Activated T-cell treated with anti-CD3 and anti-CD28 coated beads, Interleukin-2, amount 50 U/mL, for 72 hours (primary cell): ENCODE data around the gene CCL8. TPM values are rescaled to one million over a fixed set of nuclear protein-coding genes. Genes with fewer than 3 reads are reported as not detected.
"Not testable (repeated sequence)": the region's sequence is repeated elsewhere in the genome, so short reads cannot be mapped to it uniquely, and the experiment has no call there.

Experiments used
- ATAC-seq, 2 donors: fragments of 150-1000 bp; cut with Tn5 transposase; replicated peaks in 1 of 2; 2 replicates each; pipeline ENCODE4 v1.10.0; 2021; ENCODE audit warnings: moderate library complexity in 2 of 2, mild to moderate bottlenecking in 1 of 2
- DNase-seq, 2 donors: peaks; one replicate each; pipeline ENCODE4 v3.0.0; 2021 to 2022; ENCODE audit warnings: mixed read lengths in 1 of 2
- H3K27ac Mint-ChIP-seq: one replicate; pipeline ENCODE4 v1.8.0; 2022; ENCODE audit warnings: mild to moderate bottlenecking, moderate library complexity, mixed read lengths
- H3K27me3 Mint-ChIP-seq: one replicate; pipeline ENCODE4 v1.8.0; 2022; ENCODE audit warnings: low read depth, mixed read lengths
- H3K36me3 Mint-ChIP-seq, 2 donors: one replicate each; pipeline ENCODE4 v1.8.0; 2022; ENCODE audit warnings: mixed read lengths in 2 of 2, mild to moderate bottlenecking in 1 of 2; ENCODE audit not compliant: insufficient read depth in 2 of 2
- H3K4me1 Mint-ChIP-seq: one replicate; pipeline ENCODE4 v1.8.0; 2022; ENCODE audit warnings: low read depth, mixed read lengths
- H3K4me3 Mint-ChIP-seq, 2 donors: one replicate each; pipeline ENCODE4 v1.8.0; 2022; ENCODE audit warnings: mild to moderate bottlenecking in 2 of 2, mixed read lengths in 2 of 2, moderate library complexity in 2 of 2
- H3K9me3 Mint-ChIP-seq, 2 donors: one replicate each; pipeline ENCODE4 v1.8.0; 2022; ENCODE audit warnings: mixed read lengths in 2 of 2
- total RNA-seq, 2 donors: library from RNA; stranded (reverse); gene quantifications; one replicate each; pipeline ENCODE4 v1.2.3, GENCODE V29; 2022

CCL8 gene
- total RNA-seq, 2 donors from 2014 or later = not detected

- no peak for ATAC-seq
- Mint-ChIP-seq H3K27ac (no peak overlapping the region), H3K4me3 (no peak overlapping the region), H3K9me3 (no peaks in the 10 kb centered on the region), H3K27me3 (peaks cover 48% of the 10 kb centered on the region), H3K4me1 (peaks cover 9% of the 10 kb centered on the region), H3K36me3 (no peaks in the 10 kb centered on the region)
- DNase-seq = no peak
These were observed 16.6 kb upstream of the CCL8 start for GRCh38 chr17:34302636-34303035.

GRCh38 chr17:34303606-34304005, 15.6 kb upstream of the CCL8 start:
- Mint-ChIP-seq H3K36me3 (no peaks in the 10 kb centered on the region), H3K27me3 (peaks cover 42% of the 10 kb centered on the region), H3K4me3 (no peak overlapping the region), H3K27ac (no peak overlapping the region), H3K4me1 (peaks cover 13% of the 10 kb centered on the region), H3K9me3 (no peaks in the 10 kb centered on the region)
- DNase-seq = no peak
- ATAC-seq = no peak

GRCh38 chr17:34305061-34305460, 14.2 kb upstream of the CCL8 start:
- peaks cover 46% of the 10 kb centered on the region for H3K27me3 Mint-ChIP-seq

GRCh38 chr17:34305606-34306005, 13.6 kb upstream of the CCL8 start:
- H3K27me3 Mint-ChIP-seq = peaks cover 46% of the 10 kb centered on the region
- DNase-seq (no peak), ATAC-seq (no peak)
- peaks cover 13% of the 10 kb centered on the region for H3K4me1 Mint-ChIP-seq
- H3K9me3 Mint-ChIP-seq = no peaks in the 10 kb centered on the region
- no peaks in the 10 kb centered on the region for H3K36me3 Mint-ChIP-seq
- no peak overlapping the region for H3K4me3 Mint-ChIP-seq
- no peak overlapping the region for H3K27ac Mint-ChIP-seq

More at GRCh38 chr17:34305061-34305460, 14.2 kb upstream of the CCL8 start:
- DNase-seq (no peak), ATAC-seq (no peak)
- no peak overlapping the region for H3K4me3 Mint-ChIP-seq
- H3K36me3 Mint-ChIP-seq = no peaks in the 10 kb centered on the region
- H3K9me3 Mint-ChIP-seq = no peaks in the 10 kb centered on the region
- H3K27ac Mint-ChIP-seq = no peak overlapping the region
- H3K4me1 Mint-ChIP-seq = peaks cover 13% of the 10 kb centered on the region

- no peak overlapping the region for H3K27ac Mint-ChIP-seq
- H3K4me3 Mint-ChIP-seq = no peak overlapping the region
- no peaks in the 10 kb centered on the region for H3K9me3 Mint-ChIP-seq
- ATAC-seq = no peak
- H3K27me3 Mint-ChIP-seq = peaks cover 40% of the 10 kb centered on the region
- no peaks in the 10 kb centered on the region for H3K36me3 Mint-ChIP-seq
- no peak for DNase-seq
- peaks cover 13% of the 10 kb centered on the region for H3K4me1 Mint-ChIP-seq
These were observed 12.8 kb upstream of the CCL8 start for GRCh38 chr17:34306466-34306865.

GRCh38 chr17:34307110-34307509, 12.1 kb upstream of the CCL8 start:
- peaks cover 13% of the 10 kb centered on the region for H3K4me1 Mint-ChIP-seq
- peak in 1 of 2 donors; percentile 41 for ATAC-seq
- H3K27ac Mint-ChIP-seq = no peak overlapping the region
- H3K27me3 Mint-ChIP-seq = peaks cover 38% of the 10 kb centered on the region
- DNase-seq = no peak
- no peaks in the 10 kb centered on the region for H3K9me3 Mint-ChIP-seq
- H3K36me3 Mint-ChIP-seq = no peaks in the 10 kb centered on the region
- H3K4me3 Mint-ChIP-seq = no peak overlapping the region

- no peak for ATAC-seq
- no peaks in the 10 kb centered on the region for H3K36me3 Mint-ChIP-seq
- H3K4me1 Mint-ChIP-seq = peaks cover 13% of the 10 kb centered on the region
- no peak for DNase-seq
- no peak overlapping the region for H3K27ac Mint-ChIP-seq
- H3K9me3 Mint-ChIP-seq = no peaks in the 10 kb centered on the region
- H3K4me3 Mint-ChIP-seq = no peak overlapping the region
- H3K27me3 Mint-ChIP-seq = peaks cover 40% of the 10 kb centered on the region
These were observed 10.9 kb upstream of the CCL8 start for GRCh38 chr17:34308371-34308770.

GRCh38 chr17:34311291-34311690, 7.9 kb upstream of the CCL8 start:
- ATAC-seq = no peak
- Mint-ChIP-seq H3K27me3 (peaks cover 27% of the 10 kb centered on the region), H3K4me3 (no peak overlapping the region)

GRCh38 chr17:34312080-34312479, 7.2 kb upstream of the CCL8 start:
- no peak for ATAC-seq
- no peaks in the 10 kb centered on the region for H3K9me3 Mint-ChIP-seq
- H3K4me1 Mint-ChIP-seq = peaks cover 9% of the 10 kb centered on the region
- H3K36me3 Mint-ChIP-seq = no peaks in the 10 kb centered on the region
- no peak overlapping the region for H3K27ac Mint-ChIP-seq
- DNase-seq = no peak
- H3K4me3 Mint-ChIP-seq = no peak overlapping the region
- peaks cover 20% of the 10 kb centered on the region for H3K27me3 Mint-ChIP-seq

More at GRCh38 chr17:34311291-34311690, 7.9 kb upstream of the CCL8 start:
- H3K27ac Mint-ChIP-seq = no peak overlapping the region
- H3K4me1 Mint-ChIP-seq = peaks cover 13% of the 10 kb centered on the region
- DNase-seq = no peak
- no peaks in the 10 kb centered on the region for H3K36me3 Mint-ChIP-seq
- no peaks in the 10 kb centered on the region for H3K9me3 Mint-ChIP-seq

GRCh38 chr17:34313164-34313563, 6.1 kb upstream of the CCL8 start:
- Mint-ChIP-seq H3K4me3 (no peak overlapping the region), H3K27ac (no peak overlapping the region), H3K9me3 (no peaks in the 10 kb centered on the region), H3K36me3 (no peaks in the 10 kb centered on the region), H3K4me1 (no peaks in the 10 kb centered on the region), H3K27me3 (peaks cover 20% of the 10 kb centered on the region)
- ATAC-seq (no peak), DNase-seq (no peak)

- no peak for DNase-seq
- no peak overlapping the region for H3K27ac Mint-ChIP-seq
These were observed 5.0 kb upstream of the CCL8 start for GRCh38 chr17:34314279-34314678.

GRCh38 chr17:34318474-34318873, 761 bp upstream of the CCL8 start:
- no peaks in the 10 kb centered on the region for H3K9me3 Mint-ChIP-seq
- no peaks in the 10 kb centered on the region for H3K27me3 Mint-ChIP-seq
- no peak overlapping the region for H3K4me3 Mint-ChIP-seq
- DNase-seq (peak in 1 of 2 donors; percentile 7), ATAC-seq (no peak)
- H3K27ac Mint-ChIP-seq = no peak overlapping the region
- H3K36me3 Mint-ChIP-seq = no peaks in the 10 kb centered on the region
- no peaks in the 10 kb centered on the region for H3K4me1 Mint-ChIP-seq

More at GRCh38 chr17:34314279-34314678, 5.0 kb upstream of the CCL8 start:
- Mint-ChIP-seq H3K9me3 (no peaks in the 10 kb centered on the region), H3K4me1 (no peaks in the 10 kb centered on the region), H3K4me3 (no peak overlapping the region), H3K27me3 (peaks cover 18% of the 10 kb centered on the region), H3K36me3 (no peaks in the 10 kb centered on the region)
- ATAC-seq = no peak

- no peak overlapping the region for H3K4me3 Mint-ChIP-seq
- no peak overlapping the region for H3K27ac Mint-ChIP-seq
- peaks cover 5 to 10% of the 10 kb centered on the region in 2 donors for H3K9me3 Mint-ChIP-seq
- DNase-seq (no peak), ATAC-seq (no peak)
- no peaks in the 10 kb centered on the region for H3K4me1 Mint-ChIP-seq
- H3K36me3 Mint-ChIP-seq = peaks cover 0 to 1% of the 10 kb centered on the region in 2 donors
- H3K27me3 Mint-ChIP-seq = no peaks in the 10 kb centered on the region
These were observed 2.7 kb downstream of the CCL8 start for GRCh38 chr17:34321964-34322363.

GRCh38 chr17:34327580-34327979, 8.3 kb downstream of the CCL8 start:
- not testable (repeated sequence) for DNase-seq, H3K4me1 Mint-ChIP-seq, H3K9me3 Mint-ChIP-seq, ATAC-seq, H3K36me3 Mint-ChIP-seq, H3K4me3 Mint-ChIP-seq, H3K27ac Mint-ChIP-seq
- peaks cover 14% of the 10 kb centered on the region for H3K27me3 Mint-ChIP-seq
